ENCODE results near the gene CDH23. TPM values are rescaled to one million over a fixed set of nuclear protein-coding genes. Genes with fewer than 3 reads are reported as not detected.

The CDH23 gene
- total RNA-seq, 1 experiment from 2014 or later, result 0.02 TPM

DNA sequence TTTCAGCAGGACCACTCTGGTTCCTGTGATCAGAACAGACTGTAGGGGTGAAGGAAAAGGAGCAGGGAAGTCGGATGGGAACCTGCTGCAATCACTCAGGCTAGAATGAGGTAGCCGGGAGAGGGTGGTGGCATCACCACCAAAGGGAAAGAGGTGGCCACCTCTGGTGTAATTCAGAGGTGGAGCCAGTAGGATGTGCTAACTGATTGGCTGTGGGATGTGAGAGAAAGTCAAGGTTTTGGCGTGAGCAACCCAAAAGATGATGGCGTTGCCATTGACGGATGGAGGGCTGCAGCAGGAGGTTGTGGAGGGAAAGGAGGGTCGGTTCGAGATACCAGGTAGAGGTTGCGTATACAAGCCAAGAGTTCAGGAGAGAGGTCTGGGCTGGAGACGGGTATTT is 384.0 kb downstream of the CDH23 start:
- no peak for DNase-seq
- no peaks in the 10 kb centered on the region for H3K27me3 ChIP-seq
- no peak overlapping the region for H3K4me3 ChIP-seq
- no peaks in the 10 kb centered on the region for H3K9me3 ChIP-seq (replicated peaks)
- no peak overlapping the region for H3K27ac ChIP-seq
- H3K4me1 ChIP-seq, result no peaks in the 10 kb centered on the region
- H3K36me3 ChIP-seq, result no peaks in the 10 kb centered on the region

DNA sequence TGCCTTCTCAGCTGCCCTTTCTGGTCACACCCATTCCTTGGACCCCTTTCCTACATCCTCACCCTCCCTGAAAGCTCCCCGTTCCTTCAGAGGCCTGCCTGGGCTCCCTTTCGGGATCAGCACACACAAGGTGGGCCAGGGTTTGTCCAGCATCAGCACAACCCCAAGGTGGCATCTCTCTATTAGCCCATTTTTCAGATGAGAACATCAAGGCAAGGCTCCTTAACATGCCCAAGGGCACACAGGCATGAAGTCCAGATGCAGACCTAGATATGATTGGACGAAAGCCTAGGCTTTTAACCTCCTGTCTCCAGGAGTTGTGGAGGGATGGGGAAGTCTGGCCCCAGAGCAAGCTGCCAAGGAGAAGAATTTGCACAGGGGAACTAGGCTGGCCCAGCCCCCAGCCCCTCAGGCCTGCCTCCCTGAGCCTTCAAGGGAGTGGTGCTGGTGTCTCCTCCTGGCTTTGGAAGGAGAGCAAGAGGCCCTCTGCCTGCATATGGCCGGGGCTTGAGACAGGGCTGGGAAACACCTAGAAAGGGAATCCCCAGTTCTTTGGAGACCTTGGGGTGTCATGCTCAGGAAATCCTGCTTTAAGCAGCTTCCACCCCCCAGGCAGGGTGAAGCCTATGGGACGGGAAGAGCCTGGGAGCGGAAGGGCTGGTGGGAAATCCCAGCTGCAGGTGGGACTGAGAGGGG is 385.6 kb downstream of the CDH23 start:
- H3K9me3 ChIP-seq (replicated peaks), result no peaks in the 10 kb centered on the region
- DNase-seq, result no peak
- H3K36me3 ChIP-seq, result no peaks in the 10 kb centered on the region
- no peak overlapping the region for H3K4me3 ChIP-seq
- no peaks in the 10 kb centered on the region for H3K4me1 ChIP-seq
- no peaks in the 10 kb centered on the region for H3K27me3 ChIP-seq
- no peak overlapping the region for H3K27ac ChIP-seq

DNA sequence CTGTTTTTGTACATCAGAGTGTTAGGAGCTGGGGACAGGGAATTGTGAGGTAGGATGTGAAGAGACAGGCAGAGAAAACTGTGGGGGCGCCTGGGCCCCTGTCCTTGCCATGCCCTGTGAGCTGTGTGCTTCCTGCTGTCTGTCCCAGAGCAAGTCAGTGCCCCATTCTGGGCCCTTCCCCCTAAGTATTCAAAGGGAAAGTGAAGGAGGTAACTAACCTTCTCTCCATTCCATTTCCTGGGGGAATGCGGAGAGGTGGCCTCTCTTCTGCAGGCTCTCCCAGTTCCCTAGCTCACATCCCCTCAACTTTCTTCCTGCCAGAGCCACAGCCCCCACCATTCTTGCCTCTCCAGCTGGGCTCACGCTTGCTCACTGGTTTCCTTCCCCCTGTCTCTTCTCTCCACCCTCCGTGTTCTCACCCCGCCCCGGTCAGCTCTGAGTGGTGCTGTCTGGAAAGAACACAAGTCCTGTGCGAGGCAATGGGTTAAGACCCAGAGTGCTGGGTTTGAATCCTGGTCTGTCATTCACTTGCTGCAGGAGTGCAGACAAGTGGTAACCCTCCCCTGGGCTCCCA is 386.3 kb downstream of the CDH23 start:
- H3K27me3 ChIP-seq, result no peaks in the 10 kb centered on the region
- DNase-seq, result no peak

DNA sequence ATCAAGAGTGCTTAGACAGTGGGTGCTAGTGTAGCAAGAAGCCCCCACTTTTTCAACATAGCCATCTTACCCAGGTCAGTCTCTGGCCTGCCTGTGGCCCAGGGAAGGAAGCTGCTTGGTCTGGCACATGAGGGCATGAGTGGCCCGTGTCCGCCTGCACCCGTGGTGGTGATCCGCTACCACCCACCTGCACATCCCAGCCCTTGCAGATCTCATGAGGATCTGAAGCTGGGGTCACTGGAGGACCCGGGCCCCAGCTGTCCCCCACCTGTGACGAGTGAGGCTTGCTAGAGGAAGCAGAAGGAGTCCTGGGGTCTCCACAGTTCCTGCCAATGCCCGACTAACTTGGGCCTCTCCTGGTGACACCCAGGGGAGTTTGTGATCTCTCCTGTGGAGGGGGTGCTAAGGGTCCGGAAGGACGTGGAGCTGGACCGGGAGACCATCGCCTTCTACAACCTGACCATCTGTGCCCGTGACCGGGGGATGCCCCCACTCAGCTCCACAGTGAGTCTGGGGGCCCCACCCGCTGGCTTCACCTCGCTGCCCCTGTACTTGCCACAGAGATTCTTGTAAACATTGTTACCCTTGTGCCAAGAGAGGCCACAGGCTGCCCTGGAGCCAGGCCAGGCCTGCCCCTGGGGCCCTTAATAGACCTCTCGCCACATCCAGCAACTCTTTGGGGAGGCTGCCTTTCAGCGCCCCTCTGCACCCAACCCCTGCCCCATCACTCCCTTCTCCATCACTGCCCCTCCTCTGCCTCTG is 387.4 kb downstream of the CDH23 start:
- no peaks in the 10 kb centered on the region for H3K27me3 ChIP-seq
- DNase-seq, result no peak
- no peaks in the 10 kb centered on the region for H3K4me1 ChIP-seq
- H3K27ac ChIP-seq, result no peak overlapping the region
- H3K9me3 ChIP-seq (replicated peaks), result no peaks in the 10 kb centered on the region
- H3K36me3 ChIP-seq, result no peaks in the 10 kb centered on the region
- no peak overlapping the region for H3K4me3 ChIP-seq

More for the DNA sequence above, 386.3 kb downstream of the CDH23 start:
- Histone ChIP-seq H3K4me3 (no peak overlapping the region), H3K9me3 (replicated peaks) (no peaks in the 10 kb centered on the region), H3K36me3 (no peaks in the 10 kb centered on the region), H3K4me1 (no peaks in the 10 kb centered on the region), H3K27ac (no peak overlapping the region)

DNA sequence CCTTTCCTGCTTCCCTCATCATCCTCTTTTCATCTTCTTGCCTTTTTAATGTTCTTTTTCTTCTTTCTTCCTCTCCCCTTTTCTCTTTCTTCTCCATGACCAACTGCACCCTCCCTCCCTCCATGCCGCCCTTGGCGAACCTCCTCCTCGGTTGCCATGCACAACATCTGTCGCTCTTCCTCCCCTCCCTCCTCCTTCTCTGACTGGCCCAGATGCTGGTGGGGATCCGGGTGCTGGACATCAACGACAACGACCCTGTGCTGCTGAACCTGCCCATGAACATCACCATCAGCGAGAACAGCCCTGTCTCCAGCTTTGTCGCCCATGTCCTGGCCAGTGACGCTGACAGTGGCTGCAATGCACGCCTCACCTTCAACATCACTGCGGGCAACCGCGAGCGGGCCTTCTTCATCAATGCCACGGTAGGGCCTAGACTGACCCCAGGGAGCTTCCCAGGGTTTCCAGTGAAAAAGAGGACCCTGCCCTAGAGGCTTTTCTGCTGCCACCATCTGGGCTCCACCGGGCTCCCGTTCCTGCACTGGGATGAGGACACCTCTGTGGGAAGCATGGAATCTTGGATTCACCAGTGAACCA is 388.1 kb downstream of the CDH23 start:
- Histone ChIP-seq H3K36me3 (no peaks in the 10 kb centered on the region), H3K4me3 (no peak overlapping the region), H3K4me1 (no peaks in the 10 kb centered on the region), H3K27ac (no peak overlapping the region), H3K27me3 (no peaks in the 10 kb centered on the region), H3K9me3 (replicated peaks) (no peaks in the 10 kb centered on the region)
- DNase-seq, result no peak

DNA sequence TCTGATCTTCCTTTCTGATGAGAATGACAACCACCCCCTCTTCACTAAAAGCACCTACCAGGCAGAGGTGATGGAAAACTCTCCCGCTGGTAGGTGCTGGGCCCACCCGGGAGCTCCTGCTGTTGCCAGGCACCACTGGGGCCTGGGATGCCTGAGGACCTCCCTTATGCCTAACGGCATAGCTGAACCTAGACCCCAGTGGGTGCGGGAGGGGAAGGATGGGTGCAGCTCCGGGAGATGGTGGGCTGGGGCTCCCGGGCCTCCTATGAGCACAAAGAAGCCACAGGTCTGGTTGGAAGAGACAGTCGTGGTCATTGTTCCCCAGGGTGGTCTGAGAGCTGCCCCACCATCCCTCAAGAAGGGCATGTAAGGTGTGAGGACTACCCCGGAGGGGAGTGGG is 392.2 kb downstream of the CDH23 start:
- H3K4me3 ChIP-seq, result no peak overlapping the region
- H3K4me1 ChIP-seq, result no peaks in the 10 kb centered on the region
- no peaks in the 10 kb centered on the region for H3K9me3 ChIP-seq (replicated peaks)
- no peak overlapping the region for H3K27ac ChIP-seq
- H3K36me3 ChIP-seq, result no peaks in the 10 kb centered on the region
- H3K27me3 ChIP-seq, result no peaks in the 10 kb centered on the region
- DNase-seq, result no peak

DNA sequence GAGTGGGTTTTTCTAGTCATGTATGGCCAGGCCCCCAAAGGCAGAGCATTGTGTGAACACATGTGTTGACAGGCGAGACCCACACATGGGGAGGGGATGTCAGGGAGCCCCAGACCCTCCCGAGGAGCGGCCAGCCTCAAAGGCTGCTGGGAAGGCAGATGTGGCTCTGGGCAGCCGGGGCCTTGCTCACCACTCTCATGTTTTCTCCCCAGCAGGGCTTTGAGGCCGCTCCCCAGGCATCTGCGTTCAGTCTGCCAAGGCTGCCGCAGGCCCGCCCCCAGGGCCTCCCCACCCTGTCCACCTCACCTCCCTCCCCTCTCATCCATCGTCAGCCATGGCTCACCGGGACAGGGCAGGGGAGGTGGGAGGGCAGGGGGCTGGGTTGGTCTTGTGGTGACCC is 393.2 kb downstream of the CDH23 start:
- H3K27ac ChIP-seq, result no peak overlapping the region

DNA sequence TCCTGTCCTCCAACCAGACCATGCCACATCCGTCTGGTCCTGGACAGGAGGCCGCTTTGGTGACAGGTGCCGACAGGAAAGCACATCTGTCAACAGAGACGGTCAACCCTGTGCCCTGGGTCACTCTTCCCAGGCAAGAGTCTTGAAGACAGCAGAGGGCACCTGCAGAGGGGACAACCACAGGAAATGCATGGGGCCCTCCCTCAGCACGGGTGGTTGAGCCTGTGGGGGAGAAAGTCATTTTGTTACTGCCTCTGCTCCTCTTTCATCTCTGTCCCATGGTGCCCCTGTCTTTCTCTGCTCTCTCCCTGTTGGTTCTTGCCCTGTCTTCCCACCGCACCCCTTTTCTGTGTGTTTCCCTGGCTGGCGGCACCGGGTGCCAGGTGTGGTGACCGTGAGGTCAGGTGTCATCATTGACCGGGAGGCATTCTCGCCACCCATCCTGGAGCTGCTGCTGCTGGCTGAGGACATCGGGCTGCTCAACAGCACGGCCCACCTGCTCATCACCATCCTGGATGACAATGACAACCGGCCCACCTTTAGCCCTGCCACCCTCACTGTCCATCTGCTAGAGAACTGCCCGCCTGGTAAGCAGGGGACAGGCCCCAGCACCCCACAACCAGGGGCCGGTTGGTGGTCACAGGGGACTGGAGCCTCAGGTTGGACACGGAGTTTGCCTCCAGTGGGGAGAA is 394.2 kb downstream of the CDH23 start:
- Histone ChIP-seq H3K27me3 (no peaks in the 10 kb centered on the region), H3K9me3 (replicated peaks) (no peaks in the 10 kb centered on the region), H3K27ac (no peak overlapping the region), H3K4me3 (no peak overlapping the region), H3K36me3 (no peaks in the 10 kb centered on the region), H3K4me1 (no peaks in the 10 kb centered on the region)
- DNase-seq, result no peak

More for the DNA sequence above, 393.2 kb downstream of the CDH23 start:
- Histone ChIP-seq H3K36me3 (no peaks in the 10 kb centered on the region), H3K27me3 (no peaks in the 10 kb centered on the region), H3K9me3 (replicated peaks) (no peaks in the 10 kb centered on the region), H3K4me1 (no peaks in the 10 kb centered on the region), H3K4me3 (no peak overlapping the region)
- DNase-seq, result no peak

DNA sequence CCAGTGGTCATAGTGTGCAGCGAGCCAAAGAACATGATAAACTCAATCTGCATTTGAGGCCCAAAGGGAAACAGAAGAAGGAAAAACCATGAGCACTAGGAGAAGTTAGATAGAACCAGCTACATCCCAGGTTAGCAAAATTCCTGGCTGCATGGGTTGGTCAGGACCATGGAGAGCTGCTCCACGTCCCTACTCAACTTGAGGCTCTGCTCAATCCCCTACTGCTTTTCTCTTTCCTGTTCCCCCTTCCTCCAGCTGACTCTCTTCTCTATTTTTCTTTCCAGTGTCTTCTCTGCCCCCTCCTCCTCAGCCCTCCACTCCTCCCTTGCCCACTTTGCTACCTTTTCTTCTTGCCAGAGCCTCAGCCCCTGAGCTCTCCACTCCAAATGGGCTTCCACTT is 398.5 kb downstream of the CDH23 start:
- Histone ChIP-seq H3K36me3 (no peaks in the 10 kb centered on the region), H3K27ac (no peak overlapping the region), H3K4me3 (no peak overlapping the region), H3K27me3 (no peaks in the 10 kb centered on the region), H3K9me3 (replicated peaks) (no peaks in the 10 kb centered on the region), H3K4me1 (no peaks in the 10 kb centered on the region)
- peak; percentile 30 to 51 for DNase-seq

DNA sequence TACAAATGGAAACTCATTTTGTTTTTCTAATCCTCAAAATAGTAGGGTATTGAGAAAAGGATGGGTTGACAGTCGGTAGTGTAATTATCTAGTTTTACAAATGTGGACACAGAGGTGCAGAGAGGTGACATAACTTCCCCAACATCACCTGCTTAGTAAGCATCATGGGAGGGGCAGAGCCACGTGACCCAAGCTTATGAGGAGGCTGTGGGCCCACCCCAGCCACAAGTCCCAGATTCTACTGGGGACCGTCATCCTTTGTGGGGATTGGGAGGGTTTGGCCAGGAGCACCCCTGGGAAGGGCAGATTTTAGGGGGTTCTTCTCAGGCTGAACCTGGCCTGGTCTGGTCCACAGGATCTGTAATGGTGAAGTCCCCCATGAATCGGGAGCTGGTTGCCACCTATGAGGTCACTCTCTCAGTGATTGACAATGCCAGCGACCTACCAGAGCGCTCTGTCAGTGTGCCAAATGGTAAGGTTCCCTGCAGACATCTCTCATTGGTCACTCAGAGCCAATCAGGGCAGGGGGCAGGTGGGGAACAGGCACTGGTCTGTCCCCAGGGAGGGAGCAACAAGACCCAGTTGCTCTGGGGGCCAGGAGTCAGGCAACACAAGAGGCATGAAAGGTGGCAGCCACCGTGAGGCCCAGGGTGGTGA is 400.2 kb downstream of the CDH23 start:
- H3K36me3 ChIP-seq, result no peaks in the 10 kb centered on the region
- H3K27ac ChIP-seq, result no peak overlapping the region
- DNase-seq, result no peak
- H3K4me1 ChIP-seq, result no peaks in the 10 kb centered on the region
- no peaks in the 10 kb centered on the region for H3K27me3 ChIP-seq
- no peaks in the 10 kb centered on the region for H3K9me3 ChIP-seq (replicated peaks)
- no peak overlapping the region for H3K4me3 ChIP-seq

DNA sequence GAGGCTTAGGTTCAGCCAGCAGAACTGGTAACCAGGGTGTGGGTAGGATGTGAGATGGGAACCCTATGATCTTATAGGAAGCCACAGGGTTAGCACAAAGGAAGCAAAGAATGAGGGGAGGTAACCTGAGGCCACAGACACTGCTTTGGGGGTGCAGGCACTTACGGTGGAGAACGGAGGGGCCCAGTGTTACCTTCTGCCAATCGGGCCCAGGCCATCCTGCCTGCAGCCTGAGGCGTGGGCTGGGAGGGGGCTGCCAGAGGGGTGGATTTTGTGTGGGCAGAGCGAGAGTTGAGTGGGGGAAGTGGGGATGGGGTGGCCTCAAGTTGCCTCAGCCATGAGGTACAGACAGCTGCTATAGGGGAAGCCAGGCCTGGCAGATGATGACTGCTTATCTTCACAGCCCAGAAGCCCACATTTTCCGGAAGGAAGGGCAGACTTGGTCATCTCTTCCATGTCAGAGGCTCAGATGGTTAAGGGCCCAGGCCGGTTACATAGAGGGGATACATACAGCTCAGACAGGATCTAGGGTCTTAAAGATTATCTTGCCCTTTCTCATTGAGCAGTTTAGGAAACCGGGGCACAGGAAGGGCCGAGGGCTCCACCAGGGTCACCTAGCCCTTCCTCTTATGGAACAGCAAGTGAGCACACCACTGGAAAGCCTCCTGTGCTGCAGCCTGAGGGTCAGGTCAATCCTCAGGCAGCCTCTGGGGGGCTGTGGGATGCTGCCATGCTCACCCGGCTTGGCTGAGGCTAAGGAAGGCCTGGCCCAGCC is 401.0 kb downstream of the CDH23 start:
- Histone ChIP-seq H3K9me3 (replicated peaks) (no peaks in the 10 kb centered on the region), H3K4me1 (no peaks in the 10 kb centered on the region), H3K4me3 (no peak overlapping the region), H3K27me3 (no peaks in the 10 kb centered on the region), H3K36me3 (no peaks in the 10 kb centered on the region), H3K27ac (no peak overlapping the region)
- no peak for DNase-seq

DNA sequence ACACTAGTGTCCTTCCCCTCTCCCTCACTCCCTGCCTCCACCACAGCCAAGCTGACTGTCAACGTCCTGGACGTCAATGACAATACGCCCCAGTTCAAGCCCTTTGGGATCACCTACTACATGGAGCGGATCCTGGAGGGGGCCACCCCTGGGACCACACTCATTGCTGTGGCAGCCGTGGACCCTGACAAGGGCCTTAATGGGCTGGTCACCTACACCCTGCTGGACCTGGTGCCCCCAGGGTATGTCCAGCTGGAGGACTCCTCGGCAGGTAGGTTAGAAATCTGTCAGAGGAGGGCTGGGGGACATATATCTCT is 401.5 kb downstream of the CDH23 start:
- no peak for DNase-seq

DNA sequence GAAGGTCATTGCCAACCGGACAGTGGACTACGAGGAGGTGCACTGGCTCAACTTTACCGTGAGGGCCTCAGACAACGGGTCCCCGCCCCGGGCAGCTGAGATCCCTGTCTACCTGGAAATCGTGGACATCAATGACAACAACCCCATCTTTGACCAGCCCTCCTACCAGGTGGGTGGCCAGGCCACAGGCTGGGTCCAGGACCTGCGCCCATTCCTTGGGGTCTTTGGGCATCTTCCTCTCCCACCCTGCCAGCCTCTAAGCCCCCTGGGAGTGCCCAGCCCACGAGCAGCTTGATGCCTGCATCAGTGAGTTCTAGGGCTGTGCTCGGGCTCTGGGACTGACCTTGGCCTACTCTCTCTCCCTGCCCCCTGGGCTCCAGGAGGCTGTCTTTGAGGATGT is 402.4 kb downstream of the CDH23 start:
- Histone ChIP-seq H3K27me3 (no peaks in the 10 kb centered on the region), H3K36me3 (no peaks in the 10 kb centered on the region), H3K27ac (no peak overlapping the region), H3K4me1 (no peaks in the 10 kb centered on the region), H3K4me3 (no peak overlapping the region), H3K9me3 (replicated peaks) (no peaks in the 10 kb centered on the region)
- DNase-seq, result no peak

More for the DNA sequence above, 401.5 kb downstream of the CDH23 start:
- Histone ChIP-seq H3K4me3 (no peak overlapping the region), H3K36me3 (no peaks in the 10 kb centered on the region), H3K27me3 (no peaks in the 10 kb centered on the region), H3K4me1 (no peaks in the 10 kb centered on the region), H3K27ac (no peak overlapping the region), H3K9me3 (replicated peaks) (no peaks in the 10 kb centered on the region)
